Measurements from ENCODE around the gene GALNT14. TPM values are rescaled to one million over a fixed set of nuclear protein-coding genes. Genes with fewer than 3 reads are reported as not detected.

The GALNT14 gene
- polyA plus RNA-seq, 1 experiment, result 3.5 TPM

- TF ChIP-seq, protein P1, sequence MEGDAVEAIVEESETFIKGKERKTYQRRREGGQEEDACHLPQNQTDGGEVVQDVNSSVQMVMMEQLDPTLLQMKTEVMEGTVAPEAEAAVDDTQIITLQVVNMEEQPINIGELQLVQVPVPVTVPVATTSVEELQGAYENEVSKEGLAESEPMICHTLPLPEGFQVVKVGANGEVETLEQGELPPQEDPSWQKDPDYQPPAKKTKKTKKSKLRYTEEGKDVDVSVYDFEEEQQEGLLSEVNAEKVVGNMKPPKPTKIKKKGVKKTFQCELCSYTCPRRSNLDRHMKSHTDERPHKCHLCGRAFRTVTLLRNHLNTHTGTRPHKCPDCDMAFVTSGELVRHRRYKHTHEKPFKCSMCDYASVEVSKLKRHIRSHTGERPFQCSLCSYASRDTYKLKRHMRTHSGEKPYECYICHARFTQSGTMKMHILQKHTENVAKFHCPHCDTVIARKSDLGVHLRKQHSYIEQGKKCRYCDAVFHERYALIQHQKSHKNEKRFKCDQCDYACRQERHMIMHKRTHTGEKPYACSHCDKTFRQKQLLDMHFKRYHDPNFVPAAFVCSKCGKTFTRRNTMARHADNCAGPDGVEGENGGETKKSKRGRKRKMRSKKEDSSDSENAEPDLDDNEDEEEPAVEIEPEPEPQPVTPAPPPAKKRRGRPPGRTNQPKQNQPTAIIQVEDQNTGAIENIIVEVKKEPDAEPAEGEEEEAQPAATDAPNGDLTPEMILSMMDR (IDR thresholded peaks at IDR 0.05; ENCODE audit: insufficient read depth, low read depth, low read length), result no peak
- ChIA-PET POLR2A (no interaction called here), CTCF (interaction anchor here (0.7 to 4.4 kb wide), 5 partner anchors 11 to 181 kb away, joined by 3 to 25 read pairs (median 4); partner anchors contain the start of gene GALNT14)
- no peak overlapping the region for H3K4me3 ChIP-seq (ENCODE audit: low read depth, low read length)
- no peak for DNase-seq (ENCODE audit: low read depth)
- H3K27me3 ChIP-seq (ENCODE audit: control insufficient read depth, insufficient read depth, low read length), result no peaks in the 10 kb centered on the region
- no peaks in the 10 kb centered on the region for H3K36me3 ChIP-seq (ENCODE audit: control insufficient read depth, insufficient read depth, low read length)
Observed at GRCh38 chr2:31151501-31151900, 13.3 kb upstream of the GALNT14 start.

- no peaks in the 10 kb centered on the region for H3K27me3 ChIP-seq (ENCODE audit: control insufficient read depth, insufficient read depth, low read length)
- ChIA-PET CTCF (interaction anchor here (1.3 to 4.4 kb wide), 6 partner anchors 10 to 20 kb away, joined by 3 to 25 read pairs (median 6); partner anchors contain the start of gene GALNT14), POLR2A (no interaction called here)
- TF ChIP-seq, protein P1 (IDR thresholded peaks at IDR 0.05; ENCODE audit: insufficient read depth, low read depth, low read length), result no peak
- H3K36me3 ChIP-seq (ENCODE audit: control insufficient read depth, insufficient read depth, low read length), result no peaks in the 10 kb centered on the region
- H3K4me3 ChIP-seq (ENCODE audit: low read depth, low read length), result no peak overlapping the region
- no peak for DNase-seq (ENCODE audit: low read depth)
Observed at GRCh38 chr2:31150120-31150670, 12.0 kb upstream of the GALNT14 start.

GRCh38 chr2:31148514-31148913 lies 10.3 kb upstream of the GALNT14 start:
- TF ChIP-seq, protein P1 (IDR thresholded peaks at IDR 0.05; ENCODE audit: insufficient read depth, low read depth, low read length), result no peak
- Histone ChIP-seq H3K4me3 (ENCODE audit: low read depth, low read length) (no peak overlapping the region), H3K27me3 (ENCODE audit: control insufficient read depth, insufficient read depth, low read length) (peaks cover 1% of the 10 kb centered on the region; the same call in 1 of the 2 replicates), H3K36me3 (ENCODE audit: control insufficient read depth, insufficient read depth, low read length) (no peaks in the 10 kb centered on the region)
- DNase-seq (ENCODE audit: low read depth), result no peak
- CTCF ChIA-PET, result interaction anchor here (1.6 to 2.0 kb wide), 2 partner anchors 20 to 22 kb away, joined by 5 to 7 read pairs; no protein-coding TSS in a partner anchor
- POLR2A ChIA-PET, result no interaction called here

GRCh38 chr2:31147645-31148044 lies 9.4 kb upstream of the GALNT14 start:
- no peak overlapping the region for H3K4me3 ChIP-seq (ENCODE audit: low read depth, low read length)
- ChIA-PET POLR2A (no interaction called here), CTCF (no interaction called here)
- DNase-seq (ENCODE audit: low read depth), result no peak
- H3K27me3 ChIP-seq (ENCODE audit: control insufficient read depth, insufficient read depth, low read length), result peaks cover 1% of the 10 kb centered on the region; the same call in 1 of the 2 replicates
- no peaks in the 10 kb centered on the region for H3K36me3 ChIP-seq (ENCODE audit: control insufficient read depth, insufficient read depth, low read length)
- TF ChIP-seq, protein P1 (IDR thresholded peaks at IDR 0.05; ENCODE audit: insufficient read depth, low read depth, low read length), result no peak

DNA sequence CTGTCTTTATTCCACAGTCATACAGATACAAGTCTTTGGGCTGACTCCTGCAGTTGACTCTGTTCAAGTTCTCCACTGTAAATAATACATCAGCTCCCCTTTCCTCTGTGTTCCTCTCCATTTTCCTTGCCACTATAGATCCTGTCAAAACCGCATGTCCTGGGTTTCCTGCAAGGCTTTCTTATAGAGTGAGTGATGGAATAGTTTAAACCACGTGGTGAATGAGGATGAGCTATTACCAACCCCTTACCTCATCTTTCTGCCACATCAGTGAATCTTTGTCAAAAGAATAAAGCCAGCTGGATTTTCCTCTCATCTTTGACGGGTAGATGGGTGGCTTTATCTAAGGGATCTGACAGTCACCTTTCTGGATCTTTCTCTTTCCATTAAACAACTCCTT lies 3.9 kb upstream of the GALNT14 start:
- ChIA-PET CTCF (no interaction called here), POLR2A (no interaction called here)
- Histone ChIP-seq H3K4me3 (ENCODE audit: low read depth, low read length) (no peak overlapping the region), H3K36me3 (ENCODE audit: control insufficient read depth, insufficient read depth, low read length) (no peaks in the 10 kb centered on the region), H3K27me3 (ENCODE audit: control insufficient read depth, insufficient read depth, low read length) (peaks cover 6% of the 10 kb centered on the region)
- DNase-seq (ENCODE audit: low read depth), result no peak
- TF ChIP-seq, protein P1 (IDR thresholded peaks at IDR 0.05; ENCODE audit: insufficient read depth, low read depth, low read length), result no peak
